ENCODE data around the gene UNC93A.
"Not testable (repeated sequence)": the region's sequence is repeated elsewhere in the genome, so short reads cannot be mapped to it uniquely, and the experiment has no call there.

Gene UNC93A

GRCh38 chr6:167309355-167310192, 18.5 kb downstream of the UNC93A start:
- not testable (repeated sequence) for DNase-seq (ENCODE audit: low read depth, low spot score)

GRCh38 chr6:167311286-167311685, 20.2 kb downstream of the UNC93A start:
- DNase-seq (ENCODE audit: low read depth, low spot score), result no peak

- DNase-seq (ENCODE audit: low read depth, low spot score), result not testable (repeated sequence)
These were observed 20.6 kb downstream of the UNC93A start for GRCh38 chr6:167311691-167312090.

GRCh38 chr6:167314180-167314821, 23.2 kb downstream of the UNC93A start:
- no peak for DNase-seq (ENCODE audit: low read depth, low spot score)

- no peak for DNase-seq (ENCODE audit: low read depth, low spot score)
These were observed 26.1 kb downstream of the UNC93A start for GRCh38 chr6:167317172-167317571.

GRCh38 chr6:167318354-167318753, 27.2 kb downstream of the UNC93A start:
- DNase-seq (ENCODE audit: low read depth, low spot score), result not testable (repeated sequence)

GRCh38 chr6:167318856-167319255, 27.7 kb downstream of the UNC93A start:
- DNase-seq (ENCODE audit: low read depth, low spot score), result not testable (repeated sequence)

GRCh38 chr6:167319856-167320753, 29.0 kb downstream of the UNC93A start:
- DNase-seq (ENCODE audit: low read depth, low spot score), result not testable (repeated sequence)

- not testable (repeated sequence) for DNase-seq (ENCODE audit: low read depth, low spot score)
These were observed 29.6 kb downstream of the UNC93A start for GRCh38 chr6:167320754-167321056.

GRCh38 chr6:167321185-167321584, 30.1 kb downstream of the UNC93A start:
- not testable (repeated sequence) for DNase-seq (ENCODE audit: low read depth, low spot score)

- DNase-seq (ENCODE audit: low read depth, low spot score), result no peak
These were observed 32.0 kb downstream of the UNC93A start for GRCh38 chr6:167323111-167323510.

- no peak for DNase-seq (ENCODE audit: low read depth, low spot score)
These were observed 33.0 kb downstream of the UNC93A start for GRCh38 chr6:167324111-167324510.

- DNase-seq (ENCODE audit: low read depth, low spot score), result no peak
These were observed 34.7 kb downstream of the UNC93A start for GRCh38 chr6:167325766-167326165.

- no peak for DNase-seq (ENCODE audit: low read depth, low spot score)
These were observed 36.3 kb downstream of the UNC93A start for GRCh38 chr6:167327391-167327790.

GRCh38 chr6:167328086-167328485, 37.0 kb downstream of the UNC93A start:
- no peak for DNase-seq (ENCODE audit: low read depth, low spot score)

- DNase-seq (ENCODE audit: low read depth, low spot score), result no peak
These were observed 37.9 kb downstream of the UNC93A start for GRCh38 chr6:167329014-167329413.

- DNase-seq (ENCODE audit: low read depth, low spot score), result no peak
These were observed 39.6 kb downstream of the UNC93A start for GRCh38 chr6:167330750-167331149.

- no peak for DNase-seq (ENCODE audit: low read depth, low spot score)
These were observed 40.5 kb downstream of the UNC93A start for GRCh38 chr6:167331565-167331964.

- no peak for DNase-seq (ENCODE audit: low read depth, low spot score)
These were observed 45.9 kb downstream of the UNC93A start for GRCh38 chr6:167336844-167337630.

- DNase-seq (ENCODE audit: low read depth, low spot score), result no peak
These were observed 46.7 kb downstream of the UNC93A start for GRCh38 chr6:167337675-167338449.
